SU-DHL-6 (cell line): ENCODE results near the gene ATP2A2.

ENCODE experiments used
- CTCF ChIP-seq: fragments of 200-600 bp; sonication (generic); IDR thresholded peaks from one replicate; pipeline ENCODE4 v1.5.1; 2017; ENCODE audit warnings: antibody characterized with exemption, mild to moderate bottlenecking, low read length, moderate library complexity; ENCODE audit not compliant: insufficient read depth, poor library complexity, severe bottlenecking
- EZH2phosphoT487 ChIP-seq: fragments of 200-600 bp; sonication (generic), shearing (Covaris generic); conservative IDR thresholded peaks from 2 replicates; pipeline ENCODE4 v1.6.1; 2018; ENCODE audit warnings: mild to moderate bottlenecking, antibody characterized with exemption, low read length, moderate library complexity, mixed read lengths

- TF ChIP-seq CTCF (no peak), EZH2phosphoT487 (no peak)
Observed at GRCh38 chr12:110287986-110288385, 6.9 kb downstream of the ATP2A2 start.
